Measurements from ENCODE around the gene TNFRSF1A.

The TNFRSF1A gene

GRCh38 chr12:6382982-6383381 is 41.1 kb upstream of the TNFRSF1A start:
- Histone ChIP-seq H3K4me1 (ENCODE audit: control insufficient read depth in 5 of 5, insufficient read depth in 5 of 5, low read length in 5 of 5) (peaks cover 5 to 47% (median 33%) of the 10 kb centered on the region in 5 donors), H3K4me3 (ENCODE audit: low read depth in 1 of 5, low read length in 5 of 5) (peak overlapping the region in 4 of 5 donors; percentile 42 to 89 (median 82)), H3K9me3 (ENCODE audit: control insufficient read depth in 5 of 5, low read length in 5 of 5) (no peaks in the 10 kb centered on the region), H3K27ac (ENCODE audit: low read depth, low read length) (peak overlapping the region; percentile 97), H3K36me3 (ENCODE audit: control insufficient read depth in 5 of 5, insufficient read depth in 5 of 5, low read length in 5 of 5) (peaks cover 9 to 21% (median 21%) of the 10 kb centered on the region in 5 donors), H3K9ac (ENCODE audit: low read length in 5 of 5) (peak overlapping the region; percentile 84 to 98 (median 93)), H3K27me3 (ENCODE audit: control insufficient read depth in 5 of 5, insufficient read depth in 4 of 5, low read length in 5 of 5) (no peaks in the 10 kb centered on the region)

- peaks cover 9 to 16% (median 15%) of the 10 kb centered on the region in 5 donors for H3K36me3 ChIP-seq (ENCODE audit: control insufficient read depth in 5 of 5, insufficient read depth in 5 of 5, low read length in 5 of 5)
- no peak overlapping the region for H3K4me3 ChIP-seq (ENCODE audit: low read depth in 1 of 5, low read length in 5 of 5)
- no peak overlapping the region for H3K27ac ChIP-seq (ENCODE audit: low read depth, low read length)
- no peaks in the 10 kb centered on the region for H3K9me3 ChIP-seq (ENCODE audit: control insufficient read depth in 5 of 5, low read length in 5 of 5)
- H3K4me1 ChIP-seq (ENCODE audit: control insufficient read depth in 5 of 5, insufficient read depth in 5 of 5, low read length in 5 of 5): peaks cover 5 to 48% (median 37%) of the 10 kb centered on the region in 5 donors
- H3K9ac ChIP-seq (ENCODE audit: low read length in 5 of 5): no peak overlapping the region
- no peaks in the 10 kb centered on the region for H3K27me3 ChIP-seq (ENCODE audit: control insufficient read depth in 5 of 5, insufficient read depth in 4 of 5, low read length in 5 of 5)
These were observed 40.5 kb upstream of the TNFRSF1A start for GRCh38 chr12:6382371-6382770.

- H3K27me3 ChIP-seq (ENCODE audit: control insufficient read depth in 5 of 5, insufficient read depth in 4 of 5, low read length in 5 of 5): no peaks in the 10 kb centered on the region
- no peak overlapping the region for H3K4me3 ChIP-seq (ENCODE audit: low read depth in 1 of 5, low read length in 5 of 5)
- H3K9me3 ChIP-seq (ENCODE audit: control insufficient read depth in 5 of 5, low read length in 5 of 5): no peaks in the 10 kb centered on the region
- H3K27ac ChIP-seq (ENCODE audit: low read depth, low read length): no peak overlapping the region
- no peaks in the 10 kb centered on the region for H3K36me3 ChIP-seq (ENCODE audit: control insufficient read depth in 5 of 5, insufficient read depth in 5 of 5, low read length in 5 of 5)
- H3K4me1 ChIP-seq (ENCODE audit: control insufficient read depth in 5 of 5, insufficient read depth in 5 of 5, low read length in 5 of 5): peaks cover 13 to 60% (median 49%) of the 10 kb centered on the region in 5 donors
- H3K9ac ChIP-seq (ENCODE audit: low read length in 5 of 5): no peak overlapping the region
These were observed 38.6 kb upstream of the TNFRSF1A start for GRCh38 chr12:6380141-6381121.

- Histone ChIP-seq H3K9ac (ENCODE audit: low read length in 5 of 5) (no peak overlapping the region), H3K36me3 (ENCODE audit: control insufficient read depth in 5 of 5, insufficient read depth in 5 of 5, low read length in 5 of 5) (no peaks in the 10 kb centered on the region), H3K9me3 (ENCODE audit: control insufficient read depth in 5 of 5, low read length in 5 of 5) (no peaks in the 10 kb centered on the region), H3K4me1 (ENCODE audit: control insufficient read depth in 5 of 5, insufficient read depth in 5 of 5, low read length in 5 of 5) (peaks cover 10 to 48% (median 36%) of the 10 kb centered on the region in 5 donors), H3K27me3 (ENCODE audit: control insufficient read depth in 5 of 5, insufficient read depth in 4 of 5, low read length in 5 of 5) (no peaks in the 10 kb centered on the region), H3K27ac (ENCODE audit: low read depth, low read length) (no peak overlapping the region), H3K4me3 (ENCODE audit: low read depth in 1 of 5, low read length in 5 of 5) (no peak overlapping the region)
These were observed 37.0 kb upstream of the TNFRSF1A start for GRCh38 chr12:6378709-6379472.

GRCh38 chr12:6377667-6377994 is 35.8 kb upstream of the TNFRSF1A start:
- Histone ChIP-seq H3K27ac (ENCODE audit: low read depth, low read length) (no peak overlapping the region), H3K4me1 (ENCODE audit: control insufficient read depth in 5 of 5, insufficient read depth in 5 of 5, low read length in 5 of 5) (peaks cover 7 to 42% (median 28%) of the 10 kb centered on the region in 5 donors)

GRCh38 chr12:6376870-6377666 is 35.2 kb upstream of the TNFRSF1A start:
- Histone ChIP-seq H3K27ac (ENCODE audit: low read depth, low read length) (peak overlapping the region; percentile 30), H3K27me3 (ENCODE audit: control insufficient read depth in 5 of 5, insufficient read depth in 4 of 5, low read length in 5 of 5) (no peaks in the 10 kb centered on the region), H3K9me3 (ENCODE audit: control insufficient read depth in 5 of 5, low read length in 5 of 5) (no peaks in the 10 kb centered on the region), H3K4me3 (ENCODE audit: low read depth in 1 of 5, low read length in 5 of 5) (no peak overlapping the region), H3K9ac (ENCODE audit: low read length in 5 of 5) (peak overlapping the region in 4 of 5 donors; percentile 33 to 52 (median 46)), H3K4me1 (ENCODE audit: control insufficient read depth in 5 of 5, insufficient read depth in 5 of 5, low read length in 5 of 5) (peaks cover 7 to 48% (median 33%) of the 10 kb centered on the region in 5 donors), H3K36me3 (ENCODE audit: control insufficient read depth in 5 of 5, insufficient read depth in 5 of 5, low read length in 5 of 5) (no peaks in the 10 kb centered on the region)

More at GRCh38 chr12:6377667-6377994, 35.8 kb upstream of the TNFRSF1A start:
- peak overlapping the region in 2 of 5 donors; percentile 33 to 44 for H3K9ac ChIP-seq (ENCODE audit: low read length in 5 of 5)
- no peaks in the 10 kb centered on the region for H3K27me3 ChIP-seq (ENCODE audit: control insufficient read depth in 5 of 5, insufficient read depth in 4 of 5, low read length in 5 of 5)
- H3K4me3 ChIP-seq (ENCODE audit: low read depth in 1 of 5, low read length in 5 of 5): no peak overlapping the region
- no peaks in the 10 kb centered on the region for H3K9me3 ChIP-seq (ENCODE audit: control insufficient read depth in 5 of 5, low read length in 5 of 5)
- H3K36me3 ChIP-seq (ENCODE audit: control insufficient read depth in 5 of 5, insufficient read depth in 5 of 5, low read length in 5 of 5): no peaks in the 10 kb centered on the region

- H3K36me3 ChIP-seq (ENCODE audit: control insufficient read depth in 5 of 5, insufficient read depth in 5 of 5, low read length in 5 of 5): no peaks in the 10 kb centered on the region
- H3K4me3 ChIP-seq (ENCODE audit: low read depth in 1 of 5, low read length in 5 of 5): peak overlapping the region in 1 of 5 donors; percentile 20
- H3K4me1 ChIP-seq (ENCODE audit: control insufficient read depth in 5 of 5, insufficient read depth in 5 of 5, low read length in 5 of 5): peaks cover 7 to 48% (median 35%) of the 10 kb centered on the region in 5 donors
- no peaks in the 10 kb centered on the region for H3K9me3 ChIP-seq (ENCODE audit: control insufficient read depth in 5 of 5, low read length in 5 of 5)
- H3K27me3 ChIP-seq (ENCODE audit: control insufficient read depth in 5 of 5, insufficient read depth in 4 of 5, low read length in 5 of 5): no peaks in the 10 kb centered on the region
- peak overlapping the region in 4 of 5 donors; percentile 44 to 59 (median 50) for H3K9ac ChIP-seq (ENCODE audit: low read length in 5 of 5)
- peak overlapping the region; percentile 30 for H3K27ac ChIP-seq (ENCODE audit: low read depth, low read length)
These were observed 34.4 kb upstream of the TNFRSF1A start for GRCh38 chr12:6376079-6376869.

GRCh38 chr12:6375269-6376078 is 33.6 kb upstream of the TNFRSF1A start, which contains the start of gene SCNN1A:
SCNN1A (minus strand) TSS chr12:6375563; CDS start chr12:6374783, 780 bp downstream.
- Histone ChIP-seq H3K4me1 (ENCODE audit: control insufficient read depth in 5 of 5, insufficient read depth in 5 of 5, low read length in 5 of 5) (peaks cover 7 to 51% (median 35%) of the 10 kb centered on the region in 5 donors), H3K27ac (ENCODE audit: low read depth, low read length) (peak within 1 kb of the TSS; percentile 30), H3K27me3 (ENCODE audit: control insufficient read depth in 5 of 5, insufficient read depth in 4 of 5, low read length in 5 of 5) (no peaks in the 10 kb centered on the region), H3K36me3 (ENCODE audit: control insufficient read depth in 5 of 5, insufficient read depth in 5 of 5, low read length in 5 of 5) (no peaks in the 10 kb centered on the region), H3K9me3 (ENCODE audit: control insufficient read depth in 5 of 5, low read length in 5 of 5) (no peaks in the 10 kb centered on the region), H3K4me3 (ENCODE audit: low read depth in 1 of 5, low read length in 5 of 5) (peak within 1 kb of the TSS in 1 of 5 donors; percentile 20), H3K9ac (ENCODE audit: low read length in 5 of 5) (peak within 1 kb of the TSS in 3 of 5 donors; percentile 43 to 59 (median 49))
